Esophagus squamous epithelium (tissue), 5 donors: ENCODE measurements around the gene CELF2. TPM values are rescaled to one million over a fixed set of nuclear protein-coding genes. Genes with fewer than 3 reads are reported as not detected.
A peak's percentile ranks its signal among the peaks of the same experiment; 100 is the strongest.

Source experiments
- DNase-seq: peaks from one replicate; lab custom pipeline; 2025; lab: John Stamatoyannopoulos, UW
- H3K27ac ChIP-seq, 4 donors: fragments of 200-600 bp; sonication (generic); one replicate each; pipeline ENCODE4 v1.5.1; 2016 to 2019; ENCODE audit warnings: mild to moderate bottlenecking in 1 of 4
- H3K27me3 ChIP-seq, 4 donors: fragments of 200-600 bp; sonication (generic); 1 replicate in 3 of 4; 2 replicates in 1 of 4; pipeline versions ENCODE4 v1.5.1 to v1.6.0; 2017 to 2021; ENCODE audit warnings: antibody characterized with exemption in 1 of 4
- H3K36me3 ChIP-seq, 3 donors: fragments of 200-600 bp; sonication (generic); one replicate each; pipeline ENCODE4 v1.5.1; 2016 to 2019
- H3K4me1 ChIP-seq, 3 donors: fragments of 200-600 bp; sonication (generic); one replicate each; pipeline ENCODE4 v1.5.1; 2017 to 2019
- H3K4me3 ChIP-seq, 4 donors: fragments of 200-600 bp; sonication (generic); 1 replicate in 3 of 4; 2 replicates in 1 of 4; pipeline ENCODE4 v1.5.1; 2016 to 2019; ENCODE audit warnings: mild to moderate bottlenecking in 2 of 4, moderate library complexity in 1 of 4
- H3K9me3 ChIP-seq, 3 donors: fragments of 200-600 bp; sonication (generic); one replicate each; pipeline ENCODE4 v1.5.1; 2016 to 2019
- CTCF ChIP-seq, 6 experiments: fragments of 450-650 bp in 4 of 6; fragments of 200-600 bp in 2 of 6; sonication (generic) in 2 of 6; IDR thresholded peaks; one replicate each; pipeline ENCODE4 v1.5.1; 2016 to 2019; ENCODE audit warnings: antibody characterized with exemption in 6 of 6, mild to moderate bottlenecking in 4 of 6, moderate library complexity in 4 of 6
- POLR2A ChIP-seq, 4 donors: fragments of 450-650 bp; IDR thresholded peaks; one replicate each; pipeline ENCODE4 v1.6.1; 2017; ENCODE audit warnings: antibody characterized with exemption in 4 of 4, mild to moderate bottlenecking in 4 of 4, moderate library complexity in 3 of 4
- WGBS, 2 donors: methylation state at CpG; one replicate each; pipeline ENCODE4 v1.1.5; 2018; 5-methylcytosine and 5-hydroxymethylcytosine counted together
- intact Hi-C: fragments of 100-400 bp; cut with DNase I; formaldehyde crosslinking; loops from one replicate; pipeline ENCODE4 v1.15.0; 2022
- total RNA-seq, 4 donors: library from RNA; depleted of rRNA; stranded (reverse); fragments of >200 nt; gene quantifications; one replicate each; pipeline ENCODE4 v1.1.0, GENCODE V29; 2016
- donor health status: DM: yes; HTN: yes; CAD: no.

The CELF2 gene
- total RNA-seq, 4 donors from 2014 or later = 4.2 to 62.4 (median 13.5) TPM

- Histone ChIP-seq H3K36me3 (no peaks in the 10 kb centered on the region), H3K4me3 (no peak overlapping the region), H3K27me3 (no peaks in the 10 kb centered on the region), H3K9me3 (no peaks in the 10 kb centered on the region), H3K4me1 (peaks cover 0 to 36% (median 9%) of the 10 kb centered on the region in 3 donors), H3K27ac (no peak overlapping the region)
- no peak for DNase-seq
- intact Hi-C loops = no loop called here
- WGBS, 2 donors = 80 to 83% methylated on average over 5 of the region's 5 CpGs
- TF ChIP-seq POLR2A (IDR thresholded peaks at IDR 0.05) (no peak), CTCF (IDR thresholded peaks at IDR 0.05) (no peak)
Observed at GRCh38 chr10:11143242-11143641, 125.6 kb downstream of the CELF2 start.

- intact Hi-C loops = no loop called here
- 68 to 73% methylated on average over 11 of the region's 11 CpGs for WGBS, 2 donors
- Histone ChIP-seq H3K27me3 (no peaks in the 10 kb centered on the region), H3K27ac (peak overlapping the region in 1 of 4 donors; percentile 49), H3K4me1 (peaks cover 4 to 50% (median 9%) of the 10 kb centered on the region in 3 donors), H3K9me3 (no peaks in the 10 kb centered on the region), H3K36me3 (no peaks in the 10 kb centered on the region), H3K4me3 (no peak overlapping the region)
- no peak for TF ChIP-seq CTCF (IDR thresholded peaks at IDR 0.05)
- TF ChIP-seq POLR2A (IDR thresholded peaks at IDR 0.05) = no peak
- no peak for DNase-seq
Observed at GRCh38 chr10:11144626-11145494, 127.2 kb downstream of the CELF2 start.

GRCh38 chr10:11145495-11145855 is 127.8 kb downstream of the CELF2 start:
- TF ChIP-seq POLR2A (IDR thresholded peaks at IDR 0.05) (peak in 1 of 4 donors; percentile 58), CTCF (IDR thresholded peaks at IDR 0.05) (no peak)
- no peak for DNase-seq
- no peaks in the 10 kb centered on the region for H3K27me3 ChIP-seq
- WGBS, 2 donors = 65 to 77% methylated on average over 3 of the region's 3 CpGs
- peak overlapping the region in 2 of 4 donors; percentile 16 to 26 for H3K27ac ChIP-seq
- no peak overlapping the region for H3K4me3 ChIP-seq
- H3K36me3 ChIP-seq = no peaks in the 10 kb centered on the region
- peaks cover 4 to 56% (median 9%) of the 10 kb centered on the region in 3 donors for H3K4me1 ChIP-seq
- intact Hi-C loops = no loop called here
- no peaks in the 10 kb centered on the region for H3K9me3 ChIP-seq

GRCh38 chr10:11146402-11147171 is 128.9 kb downstream of the CELF2 start:
- TF ChIP-seq CTCF (IDR thresholded peaks at IDR 0.05) = no peak
- no peak for TF ChIP-seq POLR2A (IDR thresholded peaks at IDR 0.05)
- H3K4me3 ChIP-seq = no peak overlapping the region
- intact Hi-C loops = no loop called here
- 42 to 68% methylated on average over 4 to 6 of the region's 6 CpGs for WGBS, 2 donors
- H3K4me1 ChIP-seq = peaks cover 4 to 67% (median 11%) of the 10 kb centered on the region in 3 donors
- H3K27me3 ChIP-seq = no peaks in the 10 kb centered on the region
- peak overlapping the region in 3 of 4 donors; percentile 10 to 25 (median 22) for H3K27ac ChIP-seq
- H3K9me3 ChIP-seq = no peaks in the 10 kb centered on the region
- DNase-seq = no peak
- no peaks in the 10 kb centered on the region for H3K36me3 ChIP-seq

- no peaks in the 10 kb centered on the region for H3K9me3 ChIP-seq
- 52 to 65% methylated on average over 9 of the region's 9 CpGs for WGBS, 2 donors
- H3K4me1 ChIP-seq = peaks cover 4 to 67% (median 11%) of the 10 kb centered on the region in 3 donors
- DNase-seq = no peak
- intact Hi-C loops = no loop called here
- no peak for TF ChIP-seq POLR2A (IDR thresholded peaks at IDR 0.05)
- no peak for TF ChIP-seq CTCF (IDR thresholded peaks at IDR 0.05)
- no peak overlapping the region for H3K4me3 ChIP-seq
- H3K27me3 ChIP-seq = no peaks in the 10 kb centered on the region
- peak overlapping the region in 2 of 4 donors; percentile 13 to 28 for H3K27ac ChIP-seq
- H3K36me3 ChIP-seq = no peaks in the 10 kb centered on the region
Observed at GRCh38 chr10:11147722-11148121, 130.1 kb downstream of the CELF2 start.
